ENCODE results near the gene CACNB1. TPM values are rescaled to one million over a fixed set of nuclear protein-coding genes. Genes with fewer than 3 reads are reported as not detected.

Gene CACNB1
- total and polyA plus RNA-seq, 2 experiments from 2014 or later: 6.6 to 7.1 TPM

GRCh38 chr17:39141294-39141693 lies 56.2 kb downstream of the CACNB1 start:
- H3K27ac ChIP-seq: no peak overlapping the region
- no peaks in the 10 kb centered on the region for H3F3A ChIP-seq (ENCODE audit: insufficient read depth)
- H3K9me3 ChIP-seq (ENCODE audit: low read depth): no peaks in the 10 kb centered on the region
- TF ChIP-seq EZH2 (IDR thresholded peaks at IDR 0.05; ENCODE audit: insufficient read depth, poor library complexity, severe bottlenecking) (no peak), EZH2phosphoT487 (IDR thresholded peaks at IDR 0.05; ENCODE audit: insufficient read depth, low read depth) (no peak)
- H4K20me1 ChIP-seq (ENCODE audit: insufficient read depth): no peaks in the 10 kb centered on the region
- in situ Hi-C loops (cut with MboI): no loop called here
- 92 to 94% methylated on average over 5 of the region's 5 CpGs for WGBS, 2 experiments (ENCODE audit: low coverage in 1 of 2, low lambda C conversion rate in 2 of 2, missing lambda C conversion rate in 2 of 2)
- H3K9ac ChIP-seq: no peak overlapping the region
- DNase-seq: no peak
- no peak overlapping the region for H2AFZ ChIP-seq
- no peaks in the 10 kb centered on the region for H3K27me3 ChIP-seq (replicated peaks; ENCODE audit: insufficient read depth)
- H3K4me3 ChIP-seq: no peak overlapping the region
- H3K9me2 ChIP-seq (ENCODE audit: insufficient read depth): no peaks in the 10 kb centered on the region
- H3K36me3 ChIP-seq (ENCODE audit: low read depth): no peaks in the 10 kb centered on the region
- no peaks in the 10 kb centered on the region for H3K79me2 ChIP-seq (ENCODE audit: insufficient read depth)
- peaks cover 25% of the 10 kb centered on the region for H3K4me1 ChIP-seq (ENCODE audit: insufficient read depth)
- H3K4me2 ChIP-seq (ENCODE audit: unreplicated experiment): no peak overlapping the region

DNA sequence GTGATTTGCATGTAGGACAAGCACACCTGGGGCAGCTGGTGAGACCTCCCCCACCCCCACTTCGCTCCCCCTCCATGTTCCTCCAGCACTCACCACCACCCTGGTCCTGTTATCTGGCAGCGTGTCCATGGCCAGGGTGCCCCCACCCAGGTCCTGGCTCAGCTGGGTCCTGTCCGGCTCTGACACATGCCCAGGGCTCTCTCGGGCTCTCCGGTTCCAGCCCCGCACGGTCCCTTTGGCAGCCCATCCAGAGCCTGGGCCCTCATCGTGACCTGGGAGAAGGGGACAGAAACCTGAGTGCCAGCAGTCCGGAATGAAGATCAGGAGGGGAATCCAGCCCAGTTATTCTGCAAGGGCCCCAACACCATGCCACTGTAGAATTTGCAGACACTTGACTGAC lies 57.9 kb downstream of the CACNB1 start:
- H3K4me2 ChIP-seq (ENCODE audit: unreplicated experiment): peak overlapping the region; percentile 72
- no peaks in the 10 kb centered on the region for H4K20me1 ChIP-seq (ENCODE audit: insufficient read depth)
- no peaks in the 10 kb centered on the region for H3K27me3 ChIP-seq (replicated peaks; ENCODE audit: insufficient read depth)
- TF ChIP-seq EZH2phosphoT487 (IDR thresholded peaks at IDR 0.05; ENCODE audit: insufficient read depth, low read depth): no peak
- no peak for TF ChIP-seq EZH2 (IDR thresholded peaks at IDR 0.05; ENCODE audit: insufficient read depth, poor library complexity, severe bottlenecking)
- H3K36me3 ChIP-seq (ENCODE audit: low read depth): no peaks in the 10 kb centered on the region
- H2AFZ ChIP-seq: peak overlapping the region; percentile 84
- H3F3A ChIP-seq (ENCODE audit: insufficient read depth): no peaks in the 10 kb centered on the region
- H3K9me3 ChIP-seq (ENCODE audit: low read depth): no peaks in the 10 kb centered on the region
- WGBS, 2 experiments (ENCODE audit: low coverage in 1 of 2, low lambda C conversion rate in 2 of 2, missing lambda C conversion rate in 2 of 2): 92 to 100% methylated on average over 7 to 9 of the region's 9 CpGs
- DNase-seq: no peak
- H3K9ac ChIP-seq: no peak overlapping the region
- no peak overlapping the region for H3K4me3 ChIP-seq
- peak overlapping the region; percentile 72; the same call in 1 of the 2 replicates for H3K27ac ChIP-seq
- in situ Hi-C loops (cut with MboI): no loop called here
- no peaks in the 10 kb centered on the region for H3K9me2 ChIP-seq (ENCODE audit: insufficient read depth)
- H3K4me1 ChIP-seq (ENCODE audit: insufficient read depth): peaks cover 22% of the 10 kb centered on the region
- H3K79me2 ChIP-seq (ENCODE audit: insufficient read depth): no peaks in the 10 kb centered on the region

DNA sequence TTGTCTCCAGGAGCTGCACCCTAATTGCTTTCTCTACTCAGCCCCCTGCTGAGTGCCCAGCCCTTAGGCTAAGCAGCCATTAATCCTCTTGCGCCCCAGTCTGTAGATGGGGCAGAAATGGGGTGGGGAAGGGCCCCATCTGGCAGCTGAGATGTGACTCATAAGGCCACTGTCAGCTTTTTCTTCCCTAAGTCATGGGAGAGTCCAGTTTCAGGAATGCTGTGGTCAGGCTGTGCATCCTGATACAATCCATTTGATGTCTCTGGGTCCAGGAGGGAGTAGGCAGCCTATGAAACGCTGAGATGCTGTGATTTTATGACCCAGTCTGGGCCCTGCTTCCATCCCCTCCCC lies 58.3 kb downstream of the CACNB1 start:
- peak overlapping the region; percentile 84 for H2AFZ ChIP-seq
- H3F3A ChIP-seq (ENCODE audit: insufficient read depth): no peaks in the 10 kb centered on the region
- no peaks in the 10 kb centered on the region for H3K36me3 ChIP-seq (ENCODE audit: low read depth)
- H3K9me2 ChIP-seq (ENCODE audit: insufficient read depth): no peaks in the 10 kb centered on the region
- peak overlapping the region; percentile 63 for H3K9ac ChIP-seq
- H3K79me2 ChIP-seq (ENCODE audit: insufficient read depth): no peaks in the 10 kb centered on the region
- peak overlapping the region; percentile 72 for H3K4me2 ChIP-seq (ENCODE audit: unreplicated experiment)
- no peaks in the 10 kb centered on the region for H3K27me3 ChIP-seq (replicated peaks; ENCODE audit: insufficient read depth)
- H3K9me3 ChIP-seq (ENCODE audit: low read depth): no peaks in the 10 kb centered on the region
- H4K20me1 ChIP-seq (ENCODE audit: insufficient read depth): no peaks in the 10 kb centered on the region
- peak; percentile 93 for DNase-seq
- 0 out of 2 replicates have a peak overlapping the region, but pooled peaks have one; percentile 14 for H3K4me3 ChIP-seq
- TF ChIP-seq EZH2phosphoT487 (IDR thresholded peaks at IDR 0.05; ENCODE audit: insufficient read depth, low read depth): no peak
- TF ChIP-seq EZH2 (IDR thresholded peaks at IDR 0.05; ENCODE audit: insufficient read depth, poor library complexity, severe bottlenecking): no peak
- in situ Hi-C loops (cut with MboI): no loop called here
- WGBS, 2 experiments (ENCODE audit: low coverage in 1 of 2, low lambda C conversion rate in 2 of 2, missing lambda C conversion rate in 2 of 2): 24 to 30% methylated on average over 2 of the region's 2 CpGs
- peaks cover 20% of the 10 kb centered on the region for H3K4me1 ChIP-seq (ENCODE audit: insufficient read depth)
- peak overlapping the region; percentile 72 for H3K27ac ChIP-seq

GRCh38 chr17:39138431-39139160 lies 58.9 kb downstream of the CACNB1 start:
- Histone ChIP-seq H3K4me3 (0 out of 2 replicates have a peak overlapping the region, but pooled peaks have one; percentile 14), H3K4me1 (ENCODE audit: insufficient read depth) (peaks cover 15% of the 10 kb centered on the region; the same call in 1 of the 2 replicates), H3K9me2 (ENCODE audit: insufficient read depth) (no peaks in the 10 kb centered on the region), H3K27ac (peak overlapping the region; percentile 72), H3K36me3 (ENCODE audit: low read depth) (no peaks in the 10 kb centered on the region), H3K27me3 (replicated peaks; ENCODE audit: insufficient read depth) (no peaks in the 10 kb centered on the region), H3F3A (ENCODE audit: insufficient read depth) (no peaks in the 10 kb centered on the region), H3K9ac (peak overlapping the region; percentile 63), H3K79me2 (ENCODE audit: insufficient read depth) (no peaks in the 10 kb centered on the region), H3K9me3 (ENCODE audit: low read depth) (no peaks in the 10 kb centered on the region), H3K4me2 (ENCODE audit: unreplicated experiment) (peak overlapping the region; percentile 72), H4K20me1 (ENCODE audit: insufficient read depth) (no peaks in the 10 kb centered on the region), H2AFZ (peak overlapping the region; percentile 84)
- no peak for DNase-seq
- TF ChIP-seq EZH2 (IDR thresholded peaks at IDR 0.05; ENCODE audit: insufficient read depth, poor library complexity, severe bottlenecking) (no peak), EZH2phosphoT487 (IDR thresholded peaks at IDR 0.05; ENCODE audit: insufficient read depth, low read depth) (no peak)
- in situ Hi-C loops (cut with MboI): no loop called here
- 87 to 88% methylated on average over 13 of the region's 13 CpGs for WGBS, 2 experiments (ENCODE audit: low coverage in 1 of 2, low lambda C conversion rate in 2 of 2, missing lambda C conversion rate in 2 of 2)
